H1 (cell line): ENCODE measurements around the gene SOCS4. TPM values are rescaled to one million over a fixed set of nuclear protein-coding genes. Genes with fewer than 3 reads are reported as not detected.

Experiments
- CTCF ChIA-PET: fragments of 300-600 bp; sonication (Branson Sonifier 250); formaldehyde crosslinking; loops from one replicate; lab custom pipeline; 2021; ENCODE audit not compliant: partially characterized antibody; lab: Charles Lee
- POLR2A ChIA-PET: fragments of 300-600 bp; sonication (Branson Sonifier 250); formaldehyde crosslinking; loops from one replicate; lab custom pipeline; 2021; ENCODE audit warnings: inconsistent platforms; ENCODE audit not compliant: partially characterized antibody; lab: Charles Lee
- DNase-seq, 2 experiments: peaks; one replicate each; pipeline versions ENCODE4 v3.0.0 to v3.0.0-alpha.2; 2010 to 2022; ENCODE audit warnings: low spot score in 2 of 2, low read depth in 1 of 2, mixed read lengths in 1 of 2
- FAIRE-seq: peaks from 2 replicates; lab custom pipeline; 2011; peaks lifted over from hg19 to GRCh38; lab: Jason Lieb, UNC
- H2AFZ ChIP-seq: 2 replicates; pipeline ENCODE4 v1.8.1; 2012; ENCODE audit warnings: low read length, inconsistent platforms
- H2AK5ac ChIP-seq: 2 replicates; pipeline ENCODE4 v1.6.1; 2013; ENCODE audit warnings: low read depth, low read length
- H2BK120ac ChIP-seq: replicated peaks from 2 replicates; pipeline ENCODE3; 2013; ENCODE audit warnings: low read depth, low read length, inconsistent platforms
- H2BK12ac ChIP-seq: 2 replicates; pipeline ENCODE4 v1.6.1; 2013; ENCODE audit warnings: low read depth, low read length
- H2BK15ac ChIP-seq: 2 replicates; pipeline ENCODE4 v1.6.1; 2013; ENCODE audit warnings: low read length
- H2BK20ac ChIP-seq: 2 replicates; pipeline ENCODE4 v1.6.1; 2013; ENCODE audit warnings: low read length
- H2BK5ac ChIP-seq: 2 replicates; pipeline ENCODE4 v1.6.1; 2013; ENCODE audit warnings: low read depth, low read length
- H3K14ac ChIP-seq: 2 replicates; pipeline ENCODE4 v1.6.1; 2013; ENCODE audit warnings: inconsistent platforms; ENCODE audit not compliant: insufficient read length
- H3K18ac ChIP-seq: 2 replicates; pipeline ENCODE4 v1.6.1; 2013; ENCODE audit warnings: low read length; ENCODE audit errors: extremely low read depth
- H3K23ac ChIP-seq: 2 replicates; pipeline ENCODE4 v1.6.1; 2013; ENCODE audit warnings: inconsistent platforms; ENCODE audit not compliant: insufficient read length
- H3K23me2 ChIP-seq: 2 replicates; pipeline ENCODE4 v1.6.1; 2013; ENCODE audit warnings: low read depth, low read length
- H3K27ac ChIP-seq: 2 replicates; pipeline ENCODE4 v1.6.1; 2011; ENCODE audit warnings: low read depth, low read length, inconsistent platforms
- H3K27me3 ChIP-seq, 4 experiments: replicated peaks in 1 of 4; 1 replicate in 1 of 4; 2 replicates in 3 of 4; pipeline versions ENCODE4 v1.6.1 to v1.8.1; 2011 to 2013; ENCODE audit warnings: low read length in 3 of 4, mild to moderate bottlenecking in 3 of 4, inconsistent platforms in 2 of 4, mixed read lengths in 2 of 4, moderate library complexity in 1 of 4; ENCODE audit not compliant: control insufficient read depth in 3 of 4, insufficient read depth in 3 of 4; ENCODE audit errors: extremely low read depth in 1 of 4
- H3K36me3 ChIP-seq, 4 experiments: 2 replicates each; pipeline versions ENCODE4 v1.6.1 to v1.8.1; 2011 to 2013; ENCODE audit warnings: mild to moderate bottlenecking in 4 of 4, low read length in 3 of 4, moderate library complexity in 2 of 4, control low read depth in 1 of 4, inconsistent platforms in 1 of 4; ENCODE audit not compliant: insufficient read depth in 4 of 4, control insufficient read depth in 2 of 4
- H3K4ac ChIP-seq: replicated peaks from 2 replicates; pipeline ENCODE3; 2013; ENCODE audit warnings: low read length, low read depth, mixed read lengths, inconsistent platforms; ENCODE audit not compliant: insufficient read length
- H3K4me1 ChIP-seq, 4 experiments: replicated peaks in 1 of 4; 1 replicate in 1 of 4; 2 replicates in 3 of 4; pipeline versions ENCODE4 v1.6.1 to v1.8.1; 2011 to 2013; ENCODE audit warnings: low read length in 3 of 4, inconsistent platforms in 2 of 4, mixed read lengths in 1 of 4; ENCODE audit not compliant: insufficient read depth in 4 of 4, control insufficient read depth in 3 of 4
- H3K4me2 ChIP-seq, 2 experiments: 2 replicates each; pipeline versions ENCODE4 v1.6.1 to v1.8.1; 2011 to 2013; ENCODE audit warnings: low read depth in 2 of 2, low read length in 2 of 2, control low read depth in 1 of 2, inconsistent platforms in 1 of 2, mild to moderate bottlenecking in 1 of 2; ENCODE audit not compliant: insufficient read depth in 1 of 2
- H3K4me3 ChIP-seq, 4 experiments: fragments of 200-600, 300-600 bp in 1 of 4; sonication (generic), shearing (Covaris generic), sonication (Bioruptor Twin) in 1 of 4; 2 replicates each; pipeline versions ENCODE4 v1.5.1 to v1.8.1; 2011 to 2016; ENCODE audit warnings: low read length in 4 of 4, low read depth in 3 of 4, control low read depth in 2 of 4, inconsistent platforms in 2 of 4, mild to moderate bottlenecking in 2 of 4, mixed read lengths in 1 of 4, moderate library complexity in 1 of 4; ENCODE audit not compliant: insufficient read depth in 2 of 4; ENCODE audit errors: extremely low read depth in 1 of 4
- H3K56ac ChIP-seq: replicated peaks from 2 replicates; pipeline ENCODE3; 2013; ENCODE audit warnings: low read depth, mild to moderate bottlenecking, mixed read lengths, low read length, inconsistent platforms; ENCODE audit not compliant: insufficient read length
- H3K79me1 ChIP-seq: 2 replicates; pipeline ENCODE4 v1.6.1; 2013; ENCODE audit warnings: low read depth, low read length, control low read depth
- H3K79me2 ChIP-seq, 2 experiments: 2 replicates each; pipeline versions ENCODE4 v1.6.1 to v1.8.1; 2012 to 2013; ENCODE audit warnings: low read length in 2 of 2, mild to moderate bottlenecking in 2 of 2, inconsistent platforms in 1 of 2; ENCODE audit not compliant: insufficient read depth in 2 of 2, control insufficient read depth in 1 of 2
- H3K9ac ChIP-seq, 4 experiments: replicated peaks in 1 of 4; 1 replicate in 1 of 4; 2 replicates in 3 of 4; pipeline versions ENCODE4 v1.6.1 to v1.8.1; 2011 to 2013; ENCODE audit warnings: low read depth in 3 of 4, low read length in 3 of 4, control low read depth in 2 of 4, mild to moderate bottlenecking in 2 of 4, moderate library complexity in 2 of 4, inconsistent platforms in 1 of 4; ENCODE audit errors: extremely low read depth in 1 of 4
- H3K9me3 ChIP-seq, 2 experiments: 2 replicates each; pipeline versions ENCODE4 v1.6.1 to v1.8.1; 2012 to 2013; ENCODE audit warnings: mild to moderate bottlenecking in 2 of 2, moderate library complexity in 2 of 2, control low read depth in 1 of 2, inconsistent platforms in 1 of 2, low read depth in 1 of 2, low read length in 1 of 2, mixed read lengths in 1 of 2; ENCODE audit not compliant: insufficient read depth in 2 of 2
- H4K20me1 ChIP-seq, 2 experiments: replicated peaks in 1 of 2; 2 replicates each; pipeline versions ENCODE3 to v1.8.1; 2011 to 2013; ENCODE audit warnings: inconsistent platforms in 2 of 2, low read length in 2 of 2, mild to moderate bottlenecking in 1 of 2; ENCODE audit not compliant: insufficient read depth in 2 of 2, control insufficient read depth in 1 of 2
- H4K5ac ChIP-seq: 2 replicates; pipeline ENCODE4 v1.6.1; 2013; ENCODE audit warnings: low read length, low read depth, mixed read lengths, inconsistent platforms; ENCODE audit not compliant: insufficient read length
- H4K8ac ChIP-seq: 2 replicates; pipeline ENCODE4 v1.8.0; 2013; ENCODE audit warnings: mild to moderate bottlenecking, moderate library complexity, low read length, inconsistent platforms; ENCODE audit not compliant: insufficient read depth; ENCODE audit errors: extremely low read depth
- H4K91ac ChIP-seq: replicated peaks from 2 replicates; pipeline ENCODE3; 2013; ENCODE audit warnings: low read length, mixed read lengths, inconsistent platforms; ENCODE audit not compliant: insufficient read length
- BACH1 ChIP-seq: IDR thresholded peaks from 2 replicates; pipeline ENCODE4 v1.6.1; 2012; ENCODE audit warnings: low read length, improper control_type of control experiment
- BRCA1 ChIP-seq: IDR thresholded peaks from 2 replicates; pipeline ENCODE4 v1.6.1; 2012; ENCODE audit warnings: low read depth, low read length, improper control_type of control experiment
- NRF1 ChIP-seq: IDR thresholded peaks from 2 replicates; pipeline ENCODE4 v1.6.1; 2011; ENCODE audit warnings: mild to moderate bottlenecking, low read depth, low read length, improper control_type of control experiment
- SIRT6 ChIP-seq: IDR thresholded peaks from one replicate; pipeline ENCODE4 v1.7.1; 2012; ENCODE audit warnings: low read length, inconsistent platforms
- WGBS, 2 experiments: shearing (Covaris generic) in 1 of 2; methylation state at CpG; one replicate each; pipeline versions ENCODE4 v1.1.6 to v1.1.7; 2013 to 2015; ENCODE audit warnings: low lambda C conversion rate in 2 of 2, mixed read lengths in 2 of 2, inconsistent platforms in 1 of 2, low coverage in 1 of 2, missing lambda C conversion rate in 1 of 2; ENCODE audit not compliant: insufficient replicate concordance in 2 of 2, insufficient coverage in 1 of 2, insufficient read length in 1 of 2; ENCODE audit errors: extremely low coverage in 1 of 2, missing lambda C conversion rate in 1 of 2; 5-methylcytosine and 5-hydroxymethylcytosine counted together
- polyA plus RNA-seq, 7 experiments: library from polyadenylated mRNA; depleted of rRNA in 3 of 7; stranded (reverse) in 5 of 7; unstranded in 2 of 7; fragments of >200 nt in 5 of 7; fragments of 200-250 nt in 2 of 7; gene quantifications; 1 replicate in 5 of 7; 2 replicates in 1 of 7; 4 replicates in 1 of 7; pipeline versions ENCODE4 v1.2.1 to v1.2.3, GENCODE V29; 2011 to 2013; ENCODE audit warnings: missing spikeins in 2 of 7, mixed read lengths in 2 of 7
- total RNA-seq: library from RNA; stranded (reverse); fragmentation: NEBNext Ultra II Directional; extraction: Animal tissue kit (Norgen Biotek cat#: 25700); gene quantifications from 2 replicates; pipeline ENCODE4 v1.2.1, GENCODE V29; 2021

The SOCS4 gene
- total and polyA plus RNA-seq, 2 of the 8 experiments (the other 6 are each of a cell fraction or from before 2014, with no cell fraction given): 5.5 to 31.5 TPM

DNA sequence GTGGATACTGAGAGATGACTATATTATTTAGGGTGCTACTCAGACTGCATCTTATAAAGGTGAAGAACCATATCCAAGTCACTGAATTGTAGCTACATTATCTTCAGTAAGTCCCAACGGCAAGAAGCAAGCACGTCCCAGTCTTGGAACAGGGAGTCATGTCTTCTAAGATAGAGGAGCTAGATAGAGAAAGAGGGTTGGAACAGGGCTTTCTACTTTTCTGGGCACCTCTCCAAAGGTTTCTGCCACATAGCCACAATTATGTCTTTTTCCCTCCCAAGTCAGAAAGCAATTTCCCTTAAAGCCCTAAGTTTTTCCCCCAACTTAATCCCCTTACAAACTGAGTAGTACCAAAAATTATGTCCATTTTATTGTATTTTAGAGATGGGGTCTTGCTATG lies 46.8 kb downstream of the SOCS4 start:
- Histone ChIP-seq H2AK5ac (no peak overlapping the region), H3K4me1 (peaks cover 0 to 4% (median 1%) of the 10 kb centered on the region in 4 experiments; a peak in 4 of 7 replicates), H2BK120ac (no peak overlapping the region), H3K4me2 (no peak overlapping the region), H4K8ac (no peak overlapping the region), H3K14ac (no peak overlapping the region), H4K5ac (no peak overlapping the region), H3K27me3 (peaks cover 0 to 1% (median 0%) of the 10 kb centered on the region in 4 experiments; a peak in 1 of 7 replicates), H3K79me2 (no peaks in the 10 kb centered on the region), H3K4me3 (no peak overlapping the region), H2BK12ac (no peak overlapping the region), H3K79me1 (no peaks in the 10 kb centered on the region), H3K18ac (no peak overlapping the region), H3K56ac (no peak overlapping the region), H3K9ac (no peak overlapping the region), H3K4ac (no peak overlapping the region), H3K23ac (no peak overlapping the region), H4K20me1 (no peaks in the 10 kb centered on the region), H2BK15ac (no peak overlapping the region), H3K9me3 (no peaks in the 10 kb centered on the region), H3K27ac (no peak overlapping the region), H3K36me3 (no peaks in the 10 kb centered on the region), H2AFZ (no peak overlapping the region), H4K91ac (no peak overlapping the region), H3K23me2 (no peaks in the 10 kb centered on the region; the same call in 1 of the 2 replicates), H2BK20ac (no peak overlapping the region), H2BK5ac (no peak overlapping the region)
- FAIRE-seq (no peak), DNase-seq (peak in 1 of 2 experiments; percentile 23)
- 94% methylated on average over 2 of the region's 2 CpGs; no CpG with 5 or more reads in 1 of the 2 experiments for WGBS, 2 experiments
- POLR2A ChIA-PET: interaction anchor here (0.6 kb wide), 1 partner anchor 118 kb away, joined by 3 read pairs; no protein-coding TSS in a partner anchor
- CTCF ChIA-PET: no interaction called here
- TF ChIP-seq SIRT6: no peak
- TF ChIP-seq BRCA1: no peak
- TF ChIP-seq NRF1: no peak
- no peak for TF ChIP-seq BACH1
